SU-DHL-6 (cell line): ENCODE measurements around the gene CACNB4.

Source experiments
- H2AFZ ChIP-seq: fragments of 200-600 bp; sonication (generic); 2 replicates; pipeline ENCODE4 v1.6.1; 2014; ENCODE audit warnings: low read depth, mild to moderate bottlenecking, moderate library complexity, mixed read lengths, antibody characterized with exemption, low read length; ENCODE audit not compliant: severe bottlenecking
- H3F3A ChIP-seq: fragments of 200-600 bp; shearing (Covaris generic); 2 replicates; pipeline ENCODE4 v1.6.0; 2016; ENCODE audit warnings: antibody characterized with exemption, mild to moderate bottlenecking; ENCODE audit not compliant: insufficient read depth
- H3K27ac ChIP-seq: fragments of 200-600 bp; sonication (generic); 2 replicates; pipeline ENCODE4 v1.5.1; 2016; ENCODE audit warnings: low read depth, mild to moderate bottlenecking, low read length, moderate library complexity, mixed read lengths
- H3K27me3 ChIP-seq: fragments of 200-600 bp; sonication (generic), shearing (Covaris generic); 2 replicates; pipeline ENCODE4 v1.6.0; 2014; ENCODE audit warnings: mild to moderate bottlenecking, low read length
- H3K36me3 ChIP-seq: fragments of 200-600 bp; sonication (generic); 2 replicates; pipeline ENCODE4 v1.6.1; 2014; ENCODE audit warnings: mild to moderate bottlenecking, low read length, mixed read lengths
- H3K4me2 ChIP-seq: fragments of 300-600, 200-600 bp; shearing (Covaris generic), sonication (generic); 2 replicates; pipeline ENCODE4 v1.6.0; 2014; ENCODE audit warnings: low read length, low read depth, mild to moderate bottlenecking; ENCODE audit not compliant: poor library complexity, severe bottlenecking
- H3K4me3 ChIP-seq: fragments of 200-600 bp; sonication (generic); 2 replicates; pipeline ENCODE4 v1.5.1; 2014; ENCODE audit warnings: antibody characterized with exemption, low read length, mild to moderate bottlenecking, mixed read lengths; ENCODE audit not compliant: insufficient read depth, poor library complexity, severe bottlenecking
- H3K79me2 ChIP-seq: fragments of 200-600 bp; sonication (generic); 2 replicates; pipeline ENCODE4 v1.6.1; 2014; ENCODE audit warnings: mild to moderate bottlenecking, low read length, moderate library complexity; ENCODE audit not compliant: insufficient read depth
- H3K9ac ChIP-seq: fragments of 200-600 bp; sonication (generic); 2 replicates; pipeline ENCODE4 v1.7.0; 2014; ENCODE audit warnings: mild to moderate bottlenecking, low read length
- H3K9me2 ChIP-seq: fragments of 200-600 bp; sonication (generic); replicated peaks from 2 replicates; pipeline ENCODE4 v1.6.1; 2014; ENCODE audit warnings: low read length; ENCODE audit not compliant: insufficient read depth
- H3K9me3 ChIP-seq: fragments of 200-600 bp; sonication (generic); 2 replicates; pipeline ENCODE4 v1.6.1; 2014; ENCODE audit warnings: low read length, mixed read lengths; ENCODE audit not compliant: insufficient read depth
- H4K20me1 ChIP-seq: fragments of 200-600 bp; sonication (generic); 2 replicates; pipeline ENCODE4 v1.6.1; 2014; ENCODE audit warnings: low read depth, mild to moderate bottlenecking, antibody characterized with exemption, low read length, moderate library complexity, mixed read lengths
- CTCF ChIP-seq: fragments of 200-600 bp; sonication (generic); IDR thresholded peaks from one replicate; pipeline ENCODE4 v1.5.1; 2017; ENCODE audit warnings: antibody characterized with exemption, mild to moderate bottlenecking, low read length, moderate library complexity; ENCODE audit not compliant: insufficient read depth, poor library complexity, severe bottlenecking
- EZH2phosphoT487 ChIP-seq: fragments of 200-600 bp; sonication (generic), shearing (Covaris generic); conservative IDR thresholded peaks from 2 replicates; pipeline ENCODE4 v1.6.1; 2018; ENCODE audit warnings: mild to moderate bottlenecking, antibody characterized with exemption, low read length, moderate library complexity, mixed read lengths

The CACNB4 gene

GRCh38 chr2:152055366-152056108, 43.3 kb downstream of the CACNB4 start:
- H3K79me2 ChIP-seq = no peaks in the 10 kb centered on the region
- no peak overlapping the region for H3K4me3 ChIP-seq
- no peak overlapping the region for H3K9ac ChIP-seq
- H3K36me3 ChIP-seq = no peaks in the 10 kb centered on the region
- H3K4me2 ChIP-seq = no peak overlapping the region
- no peaks in the 10 kb centered on the region for H3K9me2 ChIP-seq
- no peak overlapping the region for H2AFZ ChIP-seq
- H3K9me3 ChIP-seq = peaks cover 7% of the 10 kb centered on the region; the same call in 1 of the 2 replicates
- no peak for TF ChIP-seq EZH2phosphoT487
- TF ChIP-seq CTCF = no peak
- no peaks in the 10 kb centered on the region for H4K20me1 ChIP-seq
- no peak overlapping the region for H3K27ac ChIP-seq
- no peaks in the 10 kb centered on the region for H3F3A ChIP-seq
- H3K27me3 ChIP-seq = no peaks in the 10 kb centered on the region

GRCh38 chr2:152054593-152054992, 44.3 kb downstream of the CACNB4 start:
- no peak for TF ChIP-seq CTCF
- no peak for TF ChIP-seq EZH2phosphoT487
- H3K4me3 ChIP-seq = no peak overlapping the region

GRCh38 chr2:152051436-152051835, 47.4 kb downstream of the CACNB4 start:
- Histone ChIP-seq H3K4me2 (no peak overlapping the region), H3K4me3 (no peak overlapping the region), H3K9me3 (no peaks in the 10 kb centered on the region), H3K27me3 (no peaks in the 10 kb centered on the region), H3K9ac (no peak overlapping the region), H2AFZ (no peak overlapping the region), H3K79me2 (no peaks in the 10 kb centered on the region), H4K20me1 (no peaks in the 10 kb centered on the region), H3K27ac (no peak overlapping the region), H3K9me2 (no peaks in the 10 kb centered on the region), H3F3A (no peaks in the 10 kb centered on the region), H3K36me3 (no peaks in the 10 kb centered on the region)
- TF ChIP-seq EZH2phosphoT487 (no peak), CTCF (no peak)

More at GRCh38 chr2:152054593-152054992, 44.3 kb downstream of the CACNB4 start:
- Histone ChIP-seq H3K9me2 (no peaks in the 10 kb centered on the region), H4K20me1 (no peaks in the 10 kb centered on the region), H3K27me3 (no peaks in the 10 kb centered on the region), H3K36me3 (no peaks in the 10 kb centered on the region), H3K27ac (no peak overlapping the region), H3K9me3 (peaks cover 7% of the 10 kb centered on the region; the same call in 1 of the 2 replicates), H3F3A (no peaks in the 10 kb centered on the region), H3K9ac (no peak overlapping the region), H3K4me2 (no peak overlapping the region), H2AFZ (no peak overlapping the region), H3K79me2 (no peaks in the 10 kb centered on the region)
